Fibroblast of lung (primary cell): ENCODE measurements around the gene CDC42SE2. TPM values are rescaled to one million over a fixed set of nuclear protein-coding genes. Genes with fewer than 3 reads are reported as not detected.

ENCODE experiments used
- DNase-seq, 2 donors: peaks; one replicate each; pipeline versions ENCODE4 v3.0.0 to v3.0.0-alpha.2; 2010; ENCODE audit warnings: low read depth in 2 of 2
- H2AFZ ChIP-seq: 2 replicates; pipeline ENCODE4 v1.5.1; 2012; ENCODE audit warnings: low read length, control low read depth, inconsistent platforms
- H3K27ac ChIP-seq: 2 replicates; pipeline ENCODE4 v1.5.1; 2011; ENCODE audit warnings: low read length, control low read depth; ENCODE audit not compliant: insufficient read depth
- H3K27me3 ChIP-seq: 2 replicates; pipeline ENCODE4 v1.5.1; 2011; ENCODE audit warnings: mild to moderate bottlenecking, low read length; ENCODE audit not compliant: control insufficient read depth, insufficient read depth
- H3K36me3 ChIP-seq: 2 replicates; pipeline ENCODE4 v1.5.1; 2011; ENCODE audit warnings: low read length; ENCODE audit not compliant: control insufficient read depth, insufficient read depth
- H3K4me1 ChIP-seq: 2 replicates; pipeline ENCODE4 v1.5.1; 2011; ENCODE audit warnings: low read length; ENCODE audit not compliant: control insufficient read depth, insufficient read depth; ENCODE audit errors: extremely low read depth
- H3K4me2 ChIP-seq: 2 replicates; pipeline ENCODE4 v1.5.1; 2011; ENCODE audit warnings: low read length, control low read depth; ENCODE audit not compliant: insufficient read depth; ENCODE audit errors: extremely low read depth
- H3K4me3 ChIP-seq, 4 experiments: fragments of 200-600 bp in 1 of 4; sonication (generic) in 1 of 4; replicated peaks in 1 of 4; 2 replicates each; pipeline ENCODE4 v1.5.1; 2011 to 2016; ENCODE audit warnings: low read length in 4 of 4, low read depth in 3 of 4, mild to moderate bottlenecking in 3 of 4, control low read depth in 2 of 4, inconsistent platforms in 1 of 4, mixed read lengths in 1 of 4; ENCODE audit not compliant: insufficient read depth in 1 of 4; ENCODE audit errors: control extremely low read depth in 1 of 4
- H3K79me2 ChIP-seq: 2 replicates; pipeline ENCODE4 v1.5.1; 2012; ENCODE audit warnings: mild to moderate bottlenecking, low read length, inconsistent platforms; ENCODE audit not compliant: control insufficient read depth, insufficient read depth
- H3K9ac ChIP-seq: 2 replicates; pipeline ENCODE4 v1.5.1; 2011; ENCODE audit warnings: mild to moderate bottlenecking, low read length, control low read depth; ENCODE audit not compliant: insufficient read depth
- H3K9me3 ChIP-seq: 2 replicates; pipeline ENCODE4 v1.5.1; 2012; ENCODE audit warnings: low read depth, low read length; ENCODE audit not compliant: control insufficient read depth, insufficient read depth
- H4K20me1 ChIP-seq: 2 replicates; pipeline ENCODE4 v1.5.1; 2011; ENCODE audit warnings: low read length; ENCODE audit not compliant: control insufficient read depth, insufficient read depth; ENCODE audit errors: extremely low read depth
- CTCF ChIP-seq, 2 donors: IDR thresholded peaks in 1 of 2; conservative IDR thresholded peaks in 1 of 2; 1 replicate in 1 of 2; 2 replicates in 1 of 2; pipeline ENCODE4 v1.5.1; 2011 to 2012; ENCODE audit warnings: low read length in 2 of 2, control low read depth in 1 of 2, inconsistent platforms in 1 of 2, low read depth in 1 of 2, mild to moderate bottlenecking in 1 of 2
- EZH2 ChIP-seq: IDR thresholded peaks from 2 replicates; pipeline ENCODE4 v1.5.1; 2012; ENCODE audit warnings: low read length, control low read depth, mild to moderate bottlenecking; ENCODE audit errors: missing control alignments
- polyA plus RNA-seq, 2 donors: library from polyadenylated mRNA; depleted of rRNA in 1 of 2; stranded (reverse) in 1 of 2; unstranded in 1 of 2; fragments of >200 nt; gene quantifications; 2 replicates each; pipeline ENCODE4 v1.2.1, GENCODE V29; 2011 to 2012; ENCODE audit warnings: missing spikeins in 1 of 2
- total RNA-seq: library from RNA; depleted of rRNA; stranded (reverse); fragments of >200 nt; gene quantifications from 2 replicates; pipeline ENCODE4 v1.2.1, GENCODE V29; 2014

The CDC42SE2 gene
- total and polyA plus RNA-seq, 2 donors (not counting 1 experiment from before 2014, with no cell fraction given) = 26.1 to 26.5 TPM

- TF ChIP-seq EZH2 (no peak), CTCF (conservative IDR thresholded peaks at IDR 0.05 in 1 of 2, IDR thresholded peaks at IDR 0.05 in 1 of 2; ENCODE audit: low read depth in 1 of 2, low read length in 2 of 2) (no peak)
- Histone ChIP-seq H3K9ac (no peak overlapping the region), H4K20me1 (no peaks in the 10 kb centered on the region), H3K27me3 (no peaks in the 10 kb centered on the region), H2AFZ (no peak overlapping the region), H3K4me2 (no peak overlapping the region), H3K4me1 (no peaks in the 10 kb centered on the region), H3K36me3 (peaks cover 2% of the 10 kb centered on the region), H3K9me3 (no peaks in the 10 kb centered on the region), H3K79me2 (no peaks in the 10 kb centered on the region), H3K4me3 (no peak overlapping the region), H3K27ac (no peak overlapping the region)
- DNase-seq = no peak
Measured at GRCh38 chr5:131389869-131390265, 126.0 kb downstream of the CDC42SE2 start.

GRCh38 chr5:131392466-131393095 lies 128.7 kb downstream of the CDC42SE2 start:
- Histone ChIP-seq H2AFZ (no peak overlapping the region), H3K9me3 (no peaks in the 10 kb centered on the region), H3K4me1 (no peaks in the 10 kb centered on the region), H3K36me3 (peaks cover 5% of the 10 kb centered on the region), H3K27ac (no peak overlapping the region), H3K9ac (no peak overlapping the region), H3K4me3 (no peak overlapping the region), H4K20me1 (no peaks in the 10 kb centered on the region), H3K27me3 (no peaks in the 10 kb centered on the region), H3K4me2 (no peak overlapping the region), H3K79me2 (no peaks in the 10 kb centered on the region)
- TF ChIP-seq CTCF (conservative IDR thresholded peaks at IDR 0.05 in 1 of 2, IDR thresholded peaks at IDR 0.05 in 1 of 2; ENCODE audit: low read depth in 1 of 2, low read length in 2 of 2) = no peak
- no peak for TF ChIP-seq EZH2
- DNase-seq = no peak

GRCh38 chr5:131393498-131393968 lies 129.7 kb downstream of the CDC42SE2 start:
- TF ChIP-seq CTCF (conservative IDR thresholded peaks at IDR 0.05 in 1 of 2, IDR thresholded peaks at IDR 0.05 in 1 of 2; ENCODE audit: low read depth in 1 of 2, low read length in 2 of 2) = no peak
- TF ChIP-seq EZH2 = no peak
- H3K27ac ChIP-seq = no peak overlapping the region
- H3K4me2 ChIP-seq = no peak overlapping the region

More at GRCh38 chr5:131393498-131393968, 129.7 kb downstream of the CDC42SE2 start:
- H3K36me3 ChIP-seq = peaks cover 5% of the 10 kb centered on the region
- H3K4me1 ChIP-seq = no peaks in the 10 kb centered on the region
- DNase-seq = peak; percentile 12 to 75
- H3K9ac ChIP-seq = no peak overlapping the region
- H3K79me2 ChIP-seq = no peaks in the 10 kb centered on the region
- H3K4me3 ChIP-seq = no peak overlapping the region
- H4K20me1 ChIP-seq = no peaks in the 10 kb centered on the region
- no peaks in the 10 kb centered on the region for H3K9me3 ChIP-seq
- H3K27me3 ChIP-seq = no peaks in the 10 kb centered on the region
- H2AFZ ChIP-seq = no peak overlapping the region
